ENCODE results near the gene NTSR1.
A peak's percentile ranks its signal among the peaks of the same experiment; 100 is the strongest.

NTSR1 gene

GRCh38 chr20:62741191-62741691 is 32.6 kb downstream of the NTSR1 start:
- DNase-seq, result no peak

GRCh38 chr20:62741701-62742491 is 33.3 kb downstream of the NTSR1 start:
- DNase-seq, result no peak

- no peak for DNase-seq
Observed at GRCh38 chr20:62742550-62742949, 33.9 kb downstream of the NTSR1 start.

- no peak for DNase-seq
Observed at GRCh38 chr20:62742979-62743776, 34.5 kb downstream of the NTSR1 start.

- no peak for DNase-seq
Observed at GRCh38 chr20:62743777-62744317, 35.2 kb downstream of the NTSR1 start.

- no peak for DNase-seq
Observed at GRCh38 chr20:62744741-62745191, 36.1 kb downstream of the NTSR1 start.

- no peak for DNase-seq
Observed at GRCh38 chr20:62745279-62745951, 36.8 kb downstream of the NTSR1 start.

- DNase-seq, result no peak
Observed at GRCh38 chr20:62745952-62746288, 37.3 kb downstream of the NTSR1 start.

GRCh38 chr20:62748311-62748710 is 39.7 kb downstream of the NTSR1 start:
- no peak for DNase-seq

- no peak for DNase-seq
Observed at GRCh38 chr20:62749851-62750445, 41.3 kb downstream of the NTSR1 start.

- no peak for DNase-seq
Observed at GRCh38 chr20:62751551-62752150, 43.0 kb downstream of the NTSR1 start.

- peak; percentile 16 for DNase-seq
Observed at GRCh38 chr20:62752181-62752670, 43.6 kb downstream of the NTSR1 start.

GRCh38 chr20:62752671-62753501 is 44.2 kb downstream of the NTSR1 start:
- DNase-seq, result no peak

- DNase-seq, result no peak
Observed at GRCh38 chr20:62753626-62754025, 45.0 kb downstream of the NTSR1 start.

GRCh38 chr20:62754122-62754990 is 45.7 kb downstream of the NTSR1 start:
- DNase-seq, result no peak

GRCh38 chr20:62754991-62755356 is 46.3 kb downstream of the NTSR1 start:
- DNase-seq, result no peak

GRCh38 chr20:62755817-62756724 is 47.4 kb downstream of the NTSR1 start:
- no peak for DNase-seq

- no peak for DNase-seq
Observed at GRCh38 chr20:62758226-62758912, 49.7 kb downstream of the NTSR1 start.

Measured in hematopoietic multipotent progenitor cell treated with erythropoietin and hydrocortisone succinate and interleukin-3 and kit ligand, for 4 days (in vitro differentiated cells).